Kidney epithelial cell (primary cell): ENCODE measurements around the gene LOC101059915.
"Not testable (repeated sequence)": the region's sequence is repeated elsewhere in the genome, so short reads cannot be mapped to it uniquely, and the experiment has no call there.

Source experiments
- DNase-seq: peaks from one replicate; pipeline ENCODE4 v3.0.0-alpha.2; 2010; ENCODE audit warnings: low read depth
- H3K27me3 ChIP-seq: 2 replicates; pipeline ENCODE4 v1.6.0; 2011; ENCODE audit warnings: low read length; ENCODE audit not compliant: control insufficient read depth, insufficient read depth
- H3K36me3 ChIP-seq: 2 replicates; pipeline ENCODE4 v1.5.1; 2011; ENCODE audit warnings: low read length; ENCODE audit not compliant: control insufficient read depth, insufficient read depth
- H3K4me3 ChIP-seq: 2 replicates; pipeline ENCODE4 v1.5.1; 2011; ENCODE audit warnings: low read depth, mild to moderate bottlenecking, control low read depth, low read length
- TF ChIP-seq, protein P1 (sequence below): IDR thresholded peaks from 2 replicates; pipeline ENCODE4 v1.5.1; 2011; ENCODE audit warnings: mild to moderate bottlenecking, moderate library complexity, low read length, control low read depth, inconsistent platforms; ENCODE audit not compliant: insufficient read depth, poor library complexity, severe bottlenecking

The LOC101059915 gene

GRCh38 chrX:71671043-71671780 is 3.9 kb downstream of the LOC101059915 start:
- Histone ChIP-seq H3K36me3 (no peaks in the 10 kb centered on the region), H3K27me3 (no peaks in the 10 kb centered on the region), H3K4me3 (no peak overlapping the region)
- TF ChIP-seq, protein P1, sequence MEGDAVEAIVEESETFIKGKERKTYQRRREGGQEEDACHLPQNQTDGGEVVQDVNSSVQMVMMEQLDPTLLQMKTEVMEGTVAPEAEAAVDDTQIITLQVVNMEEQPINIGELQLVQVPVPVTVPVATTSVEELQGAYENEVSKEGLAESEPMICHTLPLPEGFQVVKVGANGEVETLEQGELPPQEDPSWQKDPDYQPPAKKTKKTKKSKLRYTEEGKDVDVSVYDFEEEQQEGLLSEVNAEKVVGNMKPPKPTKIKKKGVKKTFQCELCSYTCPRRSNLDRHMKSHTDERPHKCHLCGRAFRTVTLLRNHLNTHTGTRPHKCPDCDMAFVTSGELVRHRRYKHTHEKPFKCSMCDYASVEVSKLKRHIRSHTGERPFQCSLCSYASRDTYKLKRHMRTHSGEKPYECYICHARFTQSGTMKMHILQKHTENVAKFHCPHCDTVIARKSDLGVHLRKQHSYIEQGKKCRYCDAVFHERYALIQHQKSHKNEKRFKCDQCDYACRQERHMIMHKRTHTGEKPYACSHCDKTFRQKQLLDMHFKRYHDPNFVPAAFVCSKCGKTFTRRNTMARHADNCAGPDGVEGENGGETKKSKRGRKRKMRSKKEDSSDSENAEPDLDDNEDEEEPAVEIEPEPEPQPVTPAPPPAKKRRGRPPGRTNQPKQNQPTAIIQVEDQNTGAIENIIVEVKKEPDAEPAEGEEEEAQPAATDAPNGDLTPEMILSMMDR, result no peak
- DNase-seq, result no peak

DNA sequence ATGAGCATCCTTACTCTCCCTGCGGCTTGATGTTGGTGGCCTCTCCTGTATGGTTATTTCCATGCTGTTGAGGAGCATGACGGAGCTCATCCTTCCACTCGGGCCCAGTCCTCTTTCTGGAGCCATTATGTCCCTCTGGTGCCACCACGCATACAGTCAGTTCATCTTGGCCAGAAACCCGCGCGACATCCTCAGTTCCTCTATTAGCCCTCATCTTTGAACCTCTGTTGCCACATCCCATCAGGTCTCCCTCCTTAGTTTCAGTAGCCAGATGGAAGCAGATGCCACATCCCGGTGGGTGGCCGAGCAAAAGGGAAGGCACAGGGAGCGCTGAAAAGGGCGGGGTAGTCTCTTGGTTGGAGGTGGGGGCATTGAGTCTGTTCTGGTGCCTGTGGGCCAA is 4.6 kb downstream of the LOC101059915 start:
- H3K36me3 ChIP-seq, result no peaks in the 10 kb centered on the region
- no peaks in the 10 kb centered on the region for H3K27me3 ChIP-seq
- no peak for DNase-seq
- H3K4me3 ChIP-seq, result no peak overlapping the region
- TF ChIP-seq, protein P1, result no peak

- DNase-seq, H3K36me3 ChIP-seq, H3K27me3 ChIP-seq, H3K4me3 ChIP-seq: not testable (repeated sequence)
Observed at GRCh38 chrX:71675636-71676035, 8.3 kb downstream of the LOC101059915 start.

DNA sequence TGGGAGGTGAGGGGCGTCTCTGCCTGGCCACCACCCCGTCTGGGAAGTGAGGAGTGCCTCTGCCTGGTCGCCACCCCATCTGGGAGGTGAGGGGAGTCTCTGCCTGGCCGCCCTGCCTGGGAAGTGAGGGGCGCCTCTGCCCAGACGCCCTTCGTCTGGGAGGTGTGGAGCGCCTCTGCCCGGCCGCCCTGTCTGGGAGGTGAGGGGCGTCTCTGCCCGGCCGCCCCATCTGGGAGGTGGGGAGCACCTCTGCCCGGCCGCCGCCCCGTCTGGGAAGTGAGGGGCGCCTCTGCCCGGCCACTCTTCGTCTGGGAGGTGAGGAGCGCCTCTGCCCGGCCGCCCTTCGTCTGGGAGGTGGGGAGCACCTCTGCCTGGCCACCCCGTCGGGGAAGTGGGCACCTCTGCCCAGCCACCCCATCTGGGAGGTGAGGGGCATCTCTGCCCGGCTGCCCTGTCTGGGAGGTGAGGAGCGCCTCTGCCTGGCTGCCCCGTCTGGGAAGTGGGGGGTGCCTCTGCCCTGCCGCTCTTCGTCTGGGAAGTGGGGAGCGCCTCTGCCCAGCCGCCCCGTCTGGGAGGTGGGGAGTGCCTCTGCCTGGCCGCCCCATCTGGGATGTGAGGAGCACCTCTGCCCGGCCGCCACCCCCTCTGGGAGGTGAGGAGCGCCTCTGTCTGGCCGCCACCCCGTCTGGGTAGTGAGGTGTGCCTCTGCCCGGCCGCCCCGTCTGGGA is 8.9 kb downstream of the LOC101059915 start:
- not testable (repeated sequence) for H3K27me3 ChIP-seq, H3K36me3 ChIP-seq, H3K4me3 ChIP-seq, DNase-seq

DNA sequence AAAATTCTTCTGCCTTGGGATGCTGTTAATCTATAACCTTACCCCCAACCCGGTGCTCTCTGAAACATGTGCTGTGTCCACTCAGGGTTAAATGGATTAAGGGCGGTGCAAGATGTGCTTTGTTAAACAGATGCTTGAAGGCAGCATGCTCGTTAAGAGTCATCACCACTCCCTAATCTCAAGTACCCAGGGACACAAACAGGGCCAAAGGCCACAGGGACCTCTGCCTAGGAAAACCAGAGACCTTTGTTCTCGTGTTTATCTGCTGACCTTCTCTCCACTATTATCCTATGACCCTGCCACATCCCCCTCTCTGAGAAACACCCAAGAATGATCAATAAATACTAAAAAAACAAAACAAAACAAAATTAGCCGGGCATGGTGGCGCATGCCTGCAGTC is 9.8 kb downstream of the LOC101059915 start:
- not testable (repeated sequence) for H3K4me3 ChIP-seq, H3K27me3 ChIP-seq, H3K36me3 ChIP-seq, DNase-seq

- DNase-seq, result no peak
- H3K4me3 ChIP-seq, result no peak overlapping the region
- TF ChIP-seq, protein P1, result no peak
- H3K36me3 ChIP-seq, result no peaks in the 10 kb centered on the region
- H3K27me3 ChIP-seq, result no peaks in the 10 kb centered on the region
Observed at GRCh38 chrX:71679575-71680207, 12.3 kb downstream of the LOC101059915 start.

DNA sequence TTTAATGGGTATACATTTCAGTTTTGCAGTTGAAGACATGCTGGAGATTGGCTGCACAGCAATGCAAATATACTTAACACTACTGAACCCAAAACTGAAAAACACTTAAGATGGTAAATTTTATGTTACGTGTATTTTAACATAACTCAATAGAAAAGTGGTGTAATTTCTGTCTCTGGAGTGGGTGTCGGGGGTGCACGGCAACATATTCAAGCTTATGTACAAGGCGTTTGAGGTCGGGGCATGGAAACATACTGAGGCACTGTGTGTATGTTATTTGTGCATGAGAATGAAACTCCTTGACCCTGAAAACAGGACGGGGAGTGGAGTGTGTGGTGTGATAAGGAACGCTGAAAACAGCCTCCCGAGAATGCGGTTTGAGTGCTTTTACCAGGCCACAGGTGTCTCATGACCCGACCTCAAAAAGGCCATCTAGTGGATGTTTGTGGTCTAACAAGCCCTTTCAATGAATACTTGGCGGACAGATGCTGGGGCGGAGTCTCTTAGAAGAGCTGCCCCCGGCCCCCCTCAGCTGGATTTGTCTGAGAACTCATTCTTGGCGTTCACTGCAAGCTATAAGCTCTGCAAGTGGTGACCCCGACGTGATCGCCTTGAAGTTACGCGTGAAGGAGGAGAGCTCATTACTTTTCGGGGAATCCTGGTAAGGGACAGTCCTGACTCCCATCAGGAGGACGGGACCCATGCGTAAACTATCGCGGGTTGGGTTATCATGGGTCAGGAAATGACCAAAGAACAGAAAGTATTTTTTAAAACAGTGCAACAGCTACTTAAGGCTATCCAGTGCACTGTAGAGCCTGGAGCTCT is 29.5 kb downstream of the LOC101059915 start:
- H3K27me3 ChIP-seq, DNase-seq, H3K36me3 ChIP-seq, H3K4me3 ChIP-seq: not testable (repeated sequence)

DNA sequence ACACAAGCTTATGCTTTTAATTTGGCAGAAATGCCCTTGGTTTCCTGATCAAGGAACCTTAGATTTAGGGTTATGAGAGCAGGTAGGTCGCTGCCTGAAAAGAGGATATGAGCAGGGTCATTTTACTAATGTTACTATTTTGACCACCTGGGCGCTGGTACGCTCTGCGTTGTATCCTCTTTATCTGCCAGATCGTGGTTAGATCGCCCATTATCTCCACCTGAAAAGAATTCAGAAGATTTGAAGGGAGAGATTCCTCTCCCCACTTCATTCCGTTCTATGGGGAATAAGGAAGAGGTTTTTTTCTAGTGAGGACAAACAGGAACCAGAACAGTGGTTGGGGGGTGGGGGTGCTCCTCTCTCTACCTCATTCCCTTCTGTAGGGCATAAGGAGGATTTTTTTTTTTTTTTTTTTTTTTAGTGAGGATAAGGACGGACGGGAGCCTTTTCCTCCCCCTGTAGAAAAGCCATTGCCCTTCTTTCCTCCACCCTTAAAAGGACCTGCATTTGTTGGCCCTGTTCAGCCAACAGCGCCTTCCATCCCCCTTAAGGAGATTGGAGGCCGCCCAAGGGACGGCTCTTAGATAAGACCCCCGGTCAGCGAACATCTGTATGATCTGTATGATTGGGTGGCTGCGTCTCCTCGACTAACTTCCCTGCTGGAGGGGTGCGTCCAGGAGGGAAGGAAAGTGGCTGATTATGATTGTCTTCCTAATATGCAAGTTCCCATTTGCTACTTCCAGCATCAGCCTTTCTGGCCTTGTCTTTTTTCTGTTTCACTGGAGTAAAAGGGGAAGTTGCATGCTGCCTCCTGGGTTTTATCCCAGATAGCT is 30.3 kb downstream of the LOC101059915 start:
- DNase-seq, H3K4me3 ChIP-seq, H3K27me3 ChIP-seq, H3K36me3 ChIP-seq: not testable (repeated sequence)

GRCh38 chrX:71698299-71699022 is 31.1 kb downstream of the LOC101059915 start:
- not testable (repeated sequence) for H3K36me3 ChIP-seq, H3K27me3 ChIP-seq, H3K4me3 ChIP-seq, DNase-seq

GRCh38 chrX:71699023-71699344 is 31.6 kb downstream of the LOC101059915 start:
- not testable (repeated sequence) for H3K27me3 ChIP-seq, H3K36me3 ChIP-seq, DNase-seq, H3K4me3 ChIP-seq
